Loucy (cell line): Measurements from ENCODE around the gene TCAIM.
"Not testable (repeated sequence)": the region's sequence is repeated elsewhere in the genome, so short reads cannot be mapped to it uniquely, and the experiment has no call there.

ENCODE experiments used
- CTCF ChIP-seq: fragments of 200-600 bp; sonication (generic); conservative IDR thresholded peaks from 2 replicates; pipeline ENCODE4 v1.5.1; 2014; ENCODE audit warnings: mild to moderate bottlenecking, antibody characterized with exemption, low read length
- EZH2phosphoT487 ChIP-seq: fragments of 200-600 bp; IDR thresholded peaks from 2 replicates; pipeline ENCODE4 v1.6.1; 2018; ENCODE audit warnings: antibody characterized with exemption, mild to moderate bottlenecking, moderate library complexity, borderline replicate concordance

DNA sequence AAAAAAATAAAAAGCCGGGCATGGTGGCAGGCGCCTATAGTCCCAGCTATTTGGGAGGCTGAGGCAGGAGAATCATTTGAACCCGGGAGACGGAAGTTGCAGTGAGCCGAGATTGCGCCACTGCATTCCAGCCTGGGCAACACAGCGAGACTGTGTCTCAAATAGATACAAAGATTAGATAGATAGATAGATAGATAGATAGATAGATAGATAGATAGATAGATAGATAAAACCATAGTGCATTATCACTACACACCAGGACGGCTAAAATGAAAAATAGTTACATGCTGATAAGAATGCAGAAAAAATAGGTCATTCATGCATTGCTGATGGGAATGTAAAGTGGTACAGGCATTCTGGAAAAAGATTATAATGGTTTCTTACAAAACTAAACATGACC lies 59.7 kb downstream of the TCAIM start:
- not testable (repeated sequence) for TF ChIP-seq CTCF, EZH2phosphoT487
